ENCODE data around the gene PRKAG2. TPM values are rescaled to one million over a fixed set of nuclear protein-coding genes. Genes with fewer than 3 reads are reported as not detected.

Gene PRKAG2
- total RNA-seq, 1 donor from 2014 or later: 15.7 TPM

DNA sequence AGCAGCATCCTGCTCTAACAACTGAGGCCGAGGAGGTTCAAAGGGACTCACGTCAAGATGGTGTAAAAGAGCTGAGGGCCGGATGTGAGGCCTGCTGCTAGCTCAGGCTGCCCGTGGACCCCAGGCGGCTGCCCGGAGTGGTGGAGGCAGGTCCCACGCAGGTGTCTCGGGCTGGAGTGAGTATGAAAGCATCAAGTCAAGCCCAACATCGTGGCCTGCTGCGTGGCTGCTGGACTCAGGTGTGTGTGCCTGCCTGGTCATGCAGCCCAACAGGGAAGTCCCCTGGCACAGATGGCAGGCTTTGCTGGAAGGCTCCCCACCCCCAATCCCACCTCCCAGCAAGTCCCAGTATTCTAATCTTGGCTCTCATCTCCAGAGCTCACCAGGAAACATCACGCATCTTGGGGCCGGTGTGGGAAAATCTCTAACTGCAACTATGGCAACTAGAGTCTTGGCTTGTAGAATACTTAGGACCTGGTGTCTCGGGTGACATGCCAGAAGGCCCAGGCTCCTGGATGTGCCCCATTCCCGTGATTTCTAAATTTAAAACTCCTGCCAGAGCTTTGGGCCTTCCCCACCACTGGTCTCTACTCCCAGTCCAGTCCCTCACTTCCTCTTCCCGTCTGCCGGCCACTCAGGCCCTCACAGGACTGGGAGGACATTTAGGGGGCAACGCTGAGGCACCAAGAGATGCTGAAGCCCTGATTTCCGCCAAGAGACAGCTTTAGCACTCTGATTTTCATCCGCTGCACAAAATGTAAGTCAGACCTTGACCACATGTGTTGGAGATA lies 85.9 kb downstream of the PRKAG2 start:
- intact Hi-C loops (cut with micrococcal nuclease): no loop called here

DNA sequence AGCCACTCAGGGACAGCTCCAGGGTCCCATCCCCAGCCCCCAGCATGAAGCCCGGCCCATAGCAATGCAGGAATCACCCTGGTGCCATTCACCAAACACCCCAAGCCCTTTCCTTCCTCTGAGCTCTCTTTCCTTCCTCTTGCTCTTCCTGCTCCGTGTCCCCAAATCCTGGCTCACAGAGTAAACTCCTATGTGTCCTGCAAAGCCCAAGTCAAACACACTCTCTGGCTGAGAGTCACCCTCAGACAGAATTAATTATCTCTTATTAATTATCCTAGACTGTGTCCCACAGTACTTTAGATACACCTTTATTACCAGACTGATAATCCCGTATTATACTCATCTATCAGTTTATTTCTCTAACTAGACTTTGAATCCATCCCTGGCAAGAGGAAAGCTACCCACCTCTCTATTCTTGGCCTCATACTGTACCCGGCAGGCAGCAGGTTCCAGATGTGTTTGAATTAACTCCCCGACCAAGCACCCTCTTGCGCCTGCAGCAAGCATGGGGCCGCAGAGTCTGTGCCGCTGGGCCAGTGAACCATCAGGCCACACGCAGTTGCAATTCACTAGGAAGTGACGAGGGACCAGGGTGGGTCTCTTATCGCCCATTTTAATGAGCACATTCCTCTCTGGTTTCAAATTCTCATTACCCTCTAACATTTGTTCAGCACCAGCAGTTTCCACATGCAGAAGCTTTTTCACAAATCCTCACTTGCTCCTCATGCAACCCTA lies 86.7 kb downstream of the PRKAG2 start:
- intact Hi-C loops (cut with micrococcal nuclease): no loop called here

DNA sequence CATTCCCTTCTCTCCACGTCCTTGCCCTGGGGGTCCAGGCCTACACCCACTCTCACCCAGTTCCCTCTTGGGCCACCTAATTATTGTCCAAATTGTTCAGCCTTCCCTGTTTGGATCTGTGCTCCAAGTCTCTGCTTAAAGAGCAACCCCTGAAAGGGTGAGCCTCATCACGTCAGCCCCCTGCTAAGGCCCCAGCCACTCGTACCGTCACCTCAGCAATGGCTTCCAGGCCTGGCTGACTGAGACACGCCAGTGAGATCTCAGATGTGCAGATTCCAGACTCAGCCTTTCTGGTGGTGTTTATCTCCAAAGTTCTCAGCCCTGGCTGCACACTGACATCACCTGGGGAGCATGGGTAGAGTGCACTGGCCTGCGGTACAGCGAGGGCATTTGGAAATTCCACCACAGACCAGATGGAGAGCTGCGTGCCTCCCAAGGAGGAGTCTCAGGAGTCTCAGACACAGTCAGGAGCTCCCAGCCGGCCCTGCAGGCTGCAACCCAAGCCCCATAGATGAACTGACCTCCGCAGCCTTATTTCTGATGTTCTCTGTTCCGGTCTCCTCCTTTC lies 87.5 kb downstream of the PRKAG2 start:
- intact Hi-C loops (cut with micrococcal nuclease): no loop called here

DNA sequence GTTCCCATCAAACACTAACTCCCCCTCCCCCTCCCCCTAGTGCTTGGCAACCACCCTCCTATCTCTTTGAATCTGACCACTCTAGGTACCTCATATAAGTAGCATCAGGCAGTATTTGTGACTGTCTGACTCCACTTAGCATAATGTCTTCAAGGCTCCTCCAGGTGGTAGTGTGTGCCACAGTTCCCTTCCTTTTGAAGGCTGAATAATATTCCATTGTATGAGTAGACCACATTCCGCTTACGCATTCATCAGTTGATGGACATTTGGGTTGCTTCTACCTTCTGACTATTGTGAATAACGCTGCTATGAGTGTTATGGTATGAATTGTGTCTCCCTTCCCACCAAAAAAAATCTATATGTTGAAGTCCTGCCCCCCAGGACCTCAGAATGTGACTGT lies 89.6 kb downstream of the PRKAG2 start:
- intact Hi-C loops (cut with micrococcal nuclease): no loop called here

DNA sequence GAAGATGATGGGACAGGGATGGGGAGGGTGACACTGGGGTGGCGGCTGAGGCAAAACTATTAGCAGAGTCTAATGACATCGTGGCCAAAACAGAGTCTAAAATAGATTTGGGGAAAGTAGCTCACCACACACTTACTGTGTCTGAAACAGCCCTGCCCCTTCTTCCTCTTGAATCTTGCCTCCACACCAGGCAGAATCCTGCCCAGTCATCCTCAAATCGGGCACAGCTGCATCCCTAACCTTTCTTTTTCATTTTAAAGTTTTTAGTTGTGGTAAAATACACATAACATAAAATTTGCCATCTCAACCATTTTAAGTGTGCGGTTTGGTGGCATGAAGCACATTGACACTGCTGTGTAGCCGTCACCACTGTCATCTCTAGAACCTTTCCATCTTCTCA lies 90.0 kb downstream of the PRKAG2 start:
- intact Hi-C loops (cut with micrococcal nuclease): no loop called here

DNA sequence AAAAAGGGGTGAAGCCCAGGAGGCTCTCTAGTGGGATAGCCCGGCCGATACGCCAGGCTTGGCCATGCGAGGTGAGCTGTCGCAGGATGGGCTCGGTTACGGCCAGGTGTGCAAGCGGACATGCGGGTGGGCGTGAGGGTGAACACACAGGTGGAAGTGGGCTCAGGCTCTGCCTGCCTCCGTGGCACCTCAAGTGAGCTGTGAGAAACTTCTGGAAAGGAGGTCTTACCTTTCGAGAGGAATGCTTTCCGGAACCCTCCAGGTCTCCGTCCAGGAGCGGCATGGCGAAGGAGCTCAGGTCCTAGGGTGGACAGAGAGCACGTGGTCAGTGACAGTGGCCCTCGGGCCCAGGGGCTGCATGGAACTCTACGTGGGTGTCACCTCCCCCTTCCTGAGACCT lies 90.7 kb downstream of the PRKAG2 start:
- intact Hi-C loops (cut with micrococcal nuclease): no loop called here

DNA sequence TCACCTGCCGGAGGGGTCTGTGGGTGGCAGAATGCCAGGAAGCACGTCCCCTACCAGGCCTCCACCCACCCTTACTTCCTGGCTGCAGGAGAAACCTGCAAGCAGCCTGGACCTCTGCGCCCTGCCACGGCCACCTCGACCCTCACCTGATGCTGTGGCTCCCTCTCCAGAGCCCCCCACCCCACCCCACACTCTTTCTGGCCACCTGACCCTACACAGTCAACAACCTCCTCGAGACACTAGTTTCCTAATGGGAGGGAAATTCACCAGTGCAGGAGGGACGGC lies 91.3 kb downstream of the PRKAG2 start:
- intact Hi-C loops (cut with micrococcal nuclease): no loop called here

DNA sequence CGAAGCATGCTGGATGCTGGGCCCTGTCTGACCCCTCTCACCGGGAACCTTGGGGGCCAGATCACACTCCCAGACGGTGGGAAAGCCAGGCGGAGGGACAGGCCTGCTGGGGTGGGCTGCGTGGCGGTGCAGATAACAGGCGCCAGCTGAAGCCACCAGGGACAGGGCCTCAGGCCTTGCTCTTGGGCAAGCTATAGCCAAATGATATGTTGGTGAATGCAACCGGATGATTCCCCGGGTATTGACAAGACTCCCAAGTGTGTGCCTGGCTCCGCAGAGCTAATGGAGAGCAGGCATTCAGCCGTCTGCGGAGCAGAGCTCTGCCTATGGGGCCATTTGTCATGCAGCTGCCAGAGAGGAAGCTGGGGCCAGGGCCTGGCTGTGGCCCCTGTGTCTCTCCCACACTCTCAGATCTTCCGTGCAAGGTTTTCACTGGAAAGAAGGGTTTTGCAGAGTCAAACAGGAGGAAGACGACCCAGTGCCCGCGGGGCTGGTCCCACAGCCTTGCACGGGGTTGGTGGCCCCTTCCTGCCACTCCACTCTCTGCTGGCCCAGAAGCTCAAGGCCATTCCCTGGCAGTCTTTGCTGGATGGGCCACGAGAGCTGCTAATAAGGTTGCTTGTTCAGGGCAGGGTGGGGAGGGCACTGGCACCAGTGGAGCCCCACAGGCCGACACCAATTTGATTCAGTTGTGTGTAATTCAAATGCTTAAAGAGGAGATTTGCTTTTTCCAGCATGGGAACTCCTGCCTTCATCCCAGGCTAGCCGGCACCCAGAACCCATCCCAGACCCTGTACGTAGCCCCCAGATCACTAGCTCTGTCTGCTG lies 91.8 kb downstream of the PRKAG2 start:
- intact Hi-C loops (cut with micrococcal nuclease): loop anchor here (5.0 kb wide), 1 partner anchor 362 kb away; no protein-coding TSS in a partner anchor

DNA sequence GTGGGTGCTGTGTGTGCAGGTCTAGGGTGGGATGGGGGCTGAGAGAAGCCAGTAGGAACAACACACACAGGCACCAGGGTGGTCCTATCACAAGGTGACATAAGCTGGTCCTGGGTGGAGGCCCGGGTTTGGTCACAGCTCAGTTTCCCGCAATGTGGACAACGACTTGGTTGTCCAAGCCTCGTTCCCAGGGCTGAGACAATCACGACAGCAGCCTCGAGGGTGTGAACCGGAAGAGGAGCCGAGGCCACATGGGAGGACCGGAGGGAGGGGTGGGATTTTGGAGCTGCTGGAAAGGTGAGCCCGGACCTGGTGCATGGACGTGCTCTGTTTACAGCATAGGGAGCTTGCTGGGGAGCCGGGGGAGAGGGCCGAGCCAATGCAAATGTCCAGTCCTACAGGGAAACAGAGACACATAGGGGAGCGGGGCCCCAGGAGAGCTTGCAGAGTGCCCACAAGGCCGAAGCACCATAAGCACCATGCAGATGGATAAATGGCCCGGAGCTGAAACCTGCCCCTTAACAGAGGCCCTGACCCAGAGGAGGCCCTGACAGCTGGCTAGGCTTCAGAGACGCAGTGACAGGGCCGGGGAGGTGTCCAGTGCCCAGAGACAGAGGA lies 92.8 kb downstream of the PRKAG2 start:
- intact Hi-C loops (cut with micrococcal nuclease): loop anchor here (1.0 to 5.0 kb wide), 3 partner anchors 93 to 363 kb away; partner anchors contain the start of gene PRKAG2

DNA sequence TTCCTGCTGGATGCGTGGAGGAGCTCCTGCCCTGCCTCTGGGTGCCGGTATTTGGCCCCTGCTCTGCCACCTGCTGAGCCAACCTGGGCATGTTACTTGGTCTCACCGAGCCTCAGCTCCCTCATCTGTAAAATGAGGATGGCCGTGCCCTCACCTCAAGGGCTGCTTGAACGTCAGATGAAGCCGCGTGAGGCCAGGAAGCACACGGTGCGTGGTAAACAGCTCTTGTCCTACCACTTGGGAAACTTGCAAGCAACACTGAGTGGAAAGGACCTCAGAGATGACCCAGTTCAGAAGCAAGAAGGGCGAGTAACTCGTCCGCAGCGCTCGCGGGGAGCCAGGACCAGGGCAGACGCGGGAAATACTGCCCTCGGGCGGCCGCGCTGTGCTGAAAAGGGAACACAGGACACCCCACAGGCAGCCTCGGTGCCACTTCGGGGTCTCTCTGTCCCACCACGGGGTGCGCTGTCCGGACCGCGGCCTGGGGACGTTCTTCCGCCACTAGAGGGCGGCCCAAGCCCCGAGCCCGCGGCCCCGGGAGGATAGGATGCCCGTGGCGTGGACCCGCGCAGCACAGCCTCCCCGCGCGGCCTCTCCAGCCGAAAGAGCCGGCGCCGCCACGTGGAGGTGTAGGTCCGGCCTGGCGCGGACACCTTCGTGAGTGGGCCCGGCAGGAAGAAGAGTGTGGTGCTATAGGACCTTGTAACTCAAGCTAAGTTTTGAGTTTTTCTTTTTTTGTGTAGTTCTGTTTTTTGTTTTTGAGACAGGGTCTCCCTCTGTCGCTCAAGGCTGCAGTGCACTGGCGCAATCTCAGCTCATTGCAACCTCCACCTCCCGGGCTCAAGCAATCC lies 94.1 kb downstream of the PRKAG2 start:
- intact Hi-C loops (cut with micrococcal nuclease): loop anchor here (1.0 to 5.0 kb wide), 3 partner anchors 94 to 364 kb away; partner anchors contain the start of gene PRKAG2

DNA sequence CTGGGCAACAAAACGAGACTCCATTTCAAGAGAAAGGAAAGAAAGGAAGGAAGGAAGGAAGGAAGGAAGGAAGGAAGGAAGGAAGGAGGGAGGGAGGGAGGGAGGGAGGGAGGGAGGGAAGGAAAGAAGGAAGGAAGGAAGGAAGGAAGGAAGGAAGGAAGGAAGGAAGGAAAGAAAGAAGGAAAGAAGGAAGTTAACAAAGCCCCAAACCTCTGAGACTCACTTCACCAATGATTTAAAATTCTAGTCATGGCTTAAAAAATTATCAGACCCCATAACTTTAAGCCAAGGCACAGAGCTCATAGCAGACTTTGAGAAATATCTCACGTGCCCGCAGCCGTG lies 94.7 kb downstream of the PRKAG2 start:
- intact Hi-C loops (cut with micrococcal nuclease): loop anchor here (5.0 kb wide), 1 partner anchor 365 kb away; no protein-coding TSS in a partner anchor

DNA sequence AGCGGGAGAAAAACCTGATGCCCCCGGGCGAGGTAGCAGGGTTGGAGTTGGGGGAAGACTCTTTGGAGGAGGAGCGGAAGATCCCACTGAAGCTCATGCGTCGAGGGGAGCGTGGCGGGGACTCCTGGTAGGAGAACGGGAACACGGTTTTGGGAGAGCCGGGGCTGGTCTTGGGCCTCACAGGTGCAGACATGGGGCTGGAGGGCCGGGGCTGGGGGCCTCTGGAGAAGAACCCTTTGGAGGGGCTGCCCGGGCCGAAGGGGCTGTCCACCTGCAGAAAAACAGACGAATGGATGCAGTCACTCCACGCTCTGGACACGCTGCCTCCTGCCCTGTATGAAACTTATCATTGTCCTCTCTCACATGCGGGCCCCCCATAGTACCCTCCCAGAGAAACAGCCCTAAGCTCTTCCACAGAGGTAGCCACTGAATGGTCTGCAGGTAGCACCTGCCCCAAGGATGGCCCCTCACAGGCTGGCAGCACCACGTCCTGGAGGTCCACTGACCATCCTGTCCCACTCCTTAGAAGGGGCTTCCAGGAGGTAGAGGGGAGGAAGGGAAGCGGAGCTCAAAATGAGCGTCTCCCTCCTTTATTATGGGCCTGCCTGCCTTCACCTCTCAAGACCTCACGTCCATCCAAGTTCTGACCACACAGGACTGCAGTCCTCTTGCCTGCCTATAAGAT lies 95.6 kb downstream of the PRKAG2 start:
- intact Hi-C loops (cut with micrococcal nuclease): loop anchor here (5.0 kb wide), 1 partner anchor 366 kb away; no protein-coding TSS in a partner anchor

DNA sequence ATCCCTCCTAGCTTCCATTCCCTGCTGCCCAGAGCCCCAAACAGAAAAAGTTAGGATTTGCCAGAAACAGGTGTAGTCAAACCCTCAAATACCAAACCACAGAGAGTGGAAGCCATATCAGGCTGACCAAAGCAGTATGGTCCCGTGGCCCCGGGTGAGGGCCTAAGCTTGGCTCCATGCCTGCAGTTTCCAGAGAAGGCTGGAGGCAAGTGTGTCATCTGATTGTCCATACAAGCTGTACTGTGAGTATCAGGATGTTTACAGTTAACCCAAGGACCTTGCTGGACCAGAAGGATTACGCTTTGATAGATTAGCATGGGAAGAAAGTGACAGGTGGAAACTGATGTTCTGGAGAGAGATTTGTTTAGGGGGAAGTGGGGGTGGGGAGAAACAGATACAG lies 96.3 kb downstream of the PRKAG2 start:
- intact Hi-C loops (cut with micrococcal nuclease): loop anchor here (5.0 kb wide), 1 partner anchor 367 kb away; no protein-coding TSS in a partner anchor

DNA sequence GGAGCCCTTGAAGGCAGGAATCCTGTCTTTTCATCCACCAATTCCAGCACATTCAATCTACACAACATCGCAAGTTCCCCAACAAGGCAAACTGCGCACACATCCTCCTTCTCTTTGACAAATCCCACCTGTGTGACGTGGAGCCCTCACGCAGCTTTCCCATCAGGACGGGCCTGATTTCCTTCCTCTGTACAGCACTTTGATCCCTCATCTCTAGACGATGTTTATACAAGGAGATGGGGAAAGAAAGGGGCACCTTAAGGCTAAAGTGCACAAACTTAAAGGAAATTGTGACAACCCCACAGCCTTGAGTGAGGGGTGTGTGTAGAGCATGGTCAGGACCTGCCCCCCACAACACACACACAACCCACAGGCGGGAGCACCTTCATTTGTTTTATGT lies 97.2 kb downstream of the PRKAG2 start:
- intact Hi-C loops (cut with micrococcal nuclease): loop anchor here (5.0 kb wide), 1 partner anchor 368 kb away; no protein-coding TSS in a partner anchor

DNA sequence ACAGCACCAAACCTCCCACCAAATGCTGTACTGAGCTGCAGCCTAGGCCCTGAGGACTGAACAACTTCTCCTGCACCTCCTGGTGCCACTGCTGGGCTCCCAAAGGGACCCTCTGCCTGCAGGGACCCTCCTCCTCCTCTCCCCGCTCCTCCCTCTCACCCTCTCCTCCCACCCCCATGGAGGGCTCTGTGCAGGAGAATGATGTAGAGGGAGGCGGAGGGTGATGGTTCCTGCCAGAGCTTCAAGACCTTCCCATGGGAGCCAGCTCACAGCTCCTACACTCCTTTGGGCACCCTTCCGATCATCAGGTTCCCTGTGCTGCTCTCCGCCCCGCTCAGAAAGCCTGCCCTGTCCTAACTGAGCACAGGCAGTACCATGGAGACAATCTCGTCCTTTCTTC lies 97.7 kb downstream of the PRKAG2 start:
- intact Hi-C loops (cut with micrococcal nuclease): no loop called here

DNA sequence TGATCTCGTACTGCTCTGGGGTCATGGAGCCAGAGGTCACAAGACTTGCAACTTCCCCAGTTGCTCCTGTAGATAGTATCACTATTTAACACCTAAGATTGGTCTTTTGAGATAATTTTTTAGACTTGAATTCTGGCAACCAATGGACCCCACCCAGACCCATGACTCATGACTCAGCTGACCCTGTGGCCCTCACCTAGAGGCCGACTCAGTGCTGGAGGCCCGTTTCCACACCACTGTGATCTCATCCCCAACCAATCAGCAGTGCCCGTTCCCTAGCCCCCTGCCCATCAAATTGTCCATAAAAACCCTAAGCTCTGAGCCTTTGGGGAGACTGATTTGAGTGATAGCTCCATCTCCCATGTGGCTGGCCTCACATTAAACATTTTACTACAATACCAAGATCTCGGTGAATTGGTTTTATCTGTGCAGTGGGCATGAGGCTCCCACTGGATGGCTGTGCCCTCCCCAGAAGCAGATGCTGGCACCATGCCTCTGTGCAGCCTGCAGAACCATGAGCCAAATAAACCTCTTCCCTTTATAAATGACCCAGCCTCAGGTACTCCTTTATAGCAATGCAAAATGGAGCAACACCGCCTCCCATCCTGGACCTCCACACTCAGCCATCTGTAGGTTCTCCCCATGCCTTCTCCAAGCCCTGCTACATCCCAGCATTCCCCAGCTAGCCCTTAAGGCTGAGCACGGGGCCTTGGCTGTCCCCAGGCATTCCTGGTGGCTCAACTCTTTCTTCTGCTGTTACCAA lies 98.8 kb downstream of the PRKAG2 start:
- intact Hi-C loops (cut with micrococcal nuclease): no loop called here

DNA sequence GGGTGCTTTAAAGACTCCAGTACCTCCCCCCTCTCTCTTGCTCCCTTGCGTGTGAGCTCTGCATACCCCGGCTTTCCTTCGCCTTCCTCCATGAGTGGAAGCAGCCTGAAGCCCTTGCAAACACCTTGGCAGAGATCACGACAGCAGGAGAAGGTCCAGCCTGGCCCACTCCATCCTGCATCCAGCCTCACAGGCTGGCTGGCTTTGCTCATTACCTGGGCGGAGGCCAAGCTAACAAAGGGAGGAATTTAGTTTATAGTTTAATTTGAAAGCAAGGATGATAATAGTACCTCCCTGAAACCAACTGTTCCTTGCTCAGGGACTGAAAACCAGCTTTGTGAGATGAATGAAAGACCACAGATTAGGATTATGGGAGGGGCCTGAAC lies 99.4 kb downstream of the PRKAG2 start:
- intact Hi-C loops (cut with micrococcal nuclease): no loop called here

DNA sequence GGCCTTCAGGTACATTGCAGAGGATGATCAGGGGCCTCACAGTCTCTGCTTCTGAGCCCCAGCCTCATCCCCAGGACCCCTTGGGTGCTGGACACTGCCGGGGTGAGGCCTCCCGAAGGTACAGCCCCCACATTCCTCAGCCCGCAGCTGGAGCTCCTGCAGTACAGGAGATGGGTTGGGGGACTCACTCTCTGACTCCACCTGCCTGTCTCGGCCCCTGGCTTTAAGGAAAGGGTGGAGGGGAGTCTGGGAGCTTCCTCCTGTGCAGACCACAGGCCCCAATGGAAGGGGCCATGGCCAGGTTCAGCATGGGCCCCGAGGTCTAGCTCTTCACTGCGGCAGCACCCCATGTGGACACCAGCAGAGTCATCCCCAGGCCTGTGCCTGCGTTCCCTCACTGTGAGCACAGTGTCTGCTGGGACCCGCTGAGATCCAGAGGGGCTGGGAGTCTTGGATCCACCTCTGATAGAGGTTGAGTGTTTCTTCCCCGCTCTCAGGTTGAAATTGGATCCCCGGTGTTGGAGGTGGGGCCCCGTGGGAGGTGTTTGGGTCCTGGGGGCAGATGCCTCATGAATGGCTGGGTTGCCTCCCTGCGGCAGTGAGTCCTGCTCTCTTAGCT lies 99.9 kb downstream of the PRKAG2 start:
- intact Hi-C loops (cut with micrococcal nuclease): no loop called here
